Measurements from ENCODE around the gene OSBPL1A. TPM values are rescaled to one million over a fixed set of nuclear protein-coding genes. Genes with fewer than 3 reads are reported as not detected.

Gene OSBPL1A
- total and polyA plus RNA-seq, 2 experiments from 2014 or later, result 24.6 to 31.3 TPM

DNA sequence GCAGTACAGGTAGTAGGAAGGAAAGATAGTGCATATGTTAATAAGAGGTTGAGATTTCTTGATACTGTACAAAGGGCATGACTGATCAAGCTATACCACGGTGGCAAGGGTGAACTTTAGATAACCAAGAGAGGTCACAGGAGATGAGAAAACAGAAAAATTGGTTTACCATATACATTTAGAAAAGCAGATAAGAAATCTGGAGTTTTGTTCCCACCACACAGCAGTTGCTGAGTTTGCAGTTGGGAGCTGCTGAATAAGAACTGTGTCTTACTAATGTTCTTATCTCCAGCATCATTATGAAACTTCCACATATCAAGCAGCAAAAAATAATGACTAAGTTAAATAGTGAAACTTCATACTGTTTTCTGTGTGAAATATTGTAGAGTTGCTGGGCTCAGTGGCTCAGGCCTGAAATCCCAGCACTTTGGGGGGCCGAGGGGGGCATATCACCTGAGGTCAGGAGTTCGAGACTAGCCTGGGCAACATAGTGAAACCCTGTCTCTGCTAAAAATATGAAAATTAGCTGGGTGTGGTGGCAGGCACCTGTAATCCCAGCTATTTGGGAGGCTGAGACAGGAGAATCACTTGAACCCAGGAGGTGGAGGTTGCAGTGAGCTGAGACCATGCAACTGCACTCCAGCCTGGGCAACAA, 16.9 kb upstream of the OSBPL1A start:
- H3K4me1 ChIP-seq (ENCODE audit: insufficient read depth), result no peaks in the 10 kb centered on the region
- H3K79me2 ChIP-seq, result no peaks in the 10 kb centered on the region
- no peaks in the 10 kb centered on the region for H3K27me3 ChIP-seq
- H3K4me2 ChIP-seq, result no peak overlapping the region
- no peak for TF ChIP-seq EZH2 (IDR thresholded peaks at IDR 0.05; ENCODE audit: borderline replicate concordance)
- no peak for TF ChIP-seq EZH2phosphoT487 (IDR thresholded peaks at IDR 0.05; ENCODE audit: low read depth, severe bottlenecking, unreplicated experiment)
- TF ChIP-seq, protein P1, sequence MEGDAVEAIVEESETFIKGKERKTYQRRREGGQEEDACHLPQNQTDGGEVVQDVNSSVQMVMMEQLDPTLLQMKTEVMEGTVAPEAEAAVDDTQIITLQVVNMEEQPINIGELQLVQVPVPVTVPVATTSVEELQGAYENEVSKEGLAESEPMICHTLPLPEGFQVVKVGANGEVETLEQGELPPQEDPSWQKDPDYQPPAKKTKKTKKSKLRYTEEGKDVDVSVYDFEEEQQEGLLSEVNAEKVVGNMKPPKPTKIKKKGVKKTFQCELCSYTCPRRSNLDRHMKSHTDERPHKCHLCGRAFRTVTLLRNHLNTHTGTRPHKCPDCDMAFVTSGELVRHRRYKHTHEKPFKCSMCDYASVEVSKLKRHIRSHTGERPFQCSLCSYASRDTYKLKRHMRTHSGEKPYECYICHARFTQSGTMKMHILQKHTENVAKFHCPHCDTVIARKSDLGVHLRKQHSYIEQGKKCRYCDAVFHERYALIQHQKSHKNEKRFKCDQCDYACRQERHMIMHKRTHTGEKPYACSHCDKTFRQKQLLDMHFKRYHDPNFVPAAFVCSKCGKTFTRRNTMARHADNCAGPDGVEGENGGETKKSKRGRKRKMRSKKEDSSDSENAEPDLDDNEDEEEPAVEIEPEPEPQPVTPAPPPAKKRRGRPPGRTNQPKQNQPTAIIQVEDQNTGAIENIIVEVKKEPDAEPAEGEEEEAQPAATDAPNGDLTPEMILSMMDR (IDR thresholded peaks at IDR 0.05; ENCODE audit: poor library complexity), result no peak
- WGBS (ENCODE audit: low lambda C conversion rate, missing lambda C conversion rate), result 81% methylated on average over 3 of the region's 3 CpGs
- H3K4me3 ChIP-seq, result no peak overlapping the region
- no peaks in the 10 kb centered on the region for H3K36me3 ChIP-seq (replicated peaks; ENCODE audit: insufficient read depth, low read depth)
- no peaks in the 10 kb centered on the region for H3K9me3 ChIP-seq (ENCODE audit: low read depth)
- H3K9me2 ChIP-seq (replicated peaks; ENCODE audit: insufficient read depth), result no peaks in the 10 kb centered on the region
- DNase-seq (ENCODE audit: low spot score), result no peak
- no peaks in the 10 kb centered on the region for H4K20me1 ChIP-seq (ENCODE audit: insufficient read depth, poor library complexity, severe bottlenecking)
- H2AFZ ChIP-seq, result no peak overlapping the region
- H3K27ac ChIP-seq, result no peak overlapping the region

DNA sequence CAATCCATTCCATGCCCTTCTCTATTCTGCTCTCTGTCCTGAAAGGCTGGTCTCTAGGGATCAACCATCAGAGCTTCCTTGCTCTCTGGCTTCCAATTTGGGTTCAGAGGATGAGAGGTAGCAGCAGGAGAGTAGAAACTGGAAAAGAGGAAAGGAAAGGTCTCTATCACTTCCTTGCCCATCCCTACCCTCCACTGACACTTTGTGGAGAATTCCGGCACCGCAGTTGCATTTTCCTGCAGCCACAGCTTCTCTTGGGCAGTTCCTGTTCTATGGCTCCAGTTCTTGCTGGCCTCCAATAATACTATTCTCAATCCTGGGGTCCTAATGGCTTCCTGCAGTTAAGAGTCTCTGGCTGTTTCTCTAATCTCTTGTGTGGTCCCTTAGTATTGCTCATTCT, 15.5 kb upstream of the OSBPL1A start:
- H3K9me3 ChIP-seq (ENCODE audit: low read depth), result no peaks in the 10 kb centered on the region
- H3K4me3 ChIP-seq, result no peak overlapping the region
- no peak overlapping the region for H3K4me2 ChIP-seq
- no peaks in the 10 kb centered on the region for H3K9me2 ChIP-seq (replicated peaks; ENCODE audit: insufficient read depth)
- no peaks in the 10 kb centered on the region for H3K4me1 ChIP-seq (ENCODE audit: insufficient read depth)
- WGBS (ENCODE audit: low lambda C conversion rate, missing lambda C conversion rate), result 80% methylated on average over 2 of the region's 2 CpGs
- no peak overlapping the region for H3K27ac ChIP-seq
- H3K79me2 ChIP-seq, result no peaks in the 10 kb centered on the region
- H3K27me3 ChIP-seq, result no peaks in the 10 kb centered on the region
- TF ChIP-seq EZH2 (IDR thresholded peaks at IDR 0.05; ENCODE audit: borderline replicate concordance) (no peak), EZH2phosphoT487 (IDR thresholded peaks at IDR 0.05; ENCODE audit: low read depth, severe bottlenecking, unreplicated experiment) (no peak)
- TF ChIP-seq, protein P1 (IDR thresholded peaks at IDR 0.05; ENCODE audit: poor library complexity), result peak; percentile 23
- H3K36me3 ChIP-seq (replicated peaks; ENCODE audit: insufficient read depth, low read depth), result no peaks in the 10 kb centered on the region
- no peak overlapping the region for H2AFZ ChIP-seq
- no peaks in the 10 kb centered on the region for H4K20me1 ChIP-seq (ENCODE audit: insufficient read depth, poor library complexity, severe bottlenecking)
- DNase-seq (ENCODE audit: low spot score), result no peak

DNA sequence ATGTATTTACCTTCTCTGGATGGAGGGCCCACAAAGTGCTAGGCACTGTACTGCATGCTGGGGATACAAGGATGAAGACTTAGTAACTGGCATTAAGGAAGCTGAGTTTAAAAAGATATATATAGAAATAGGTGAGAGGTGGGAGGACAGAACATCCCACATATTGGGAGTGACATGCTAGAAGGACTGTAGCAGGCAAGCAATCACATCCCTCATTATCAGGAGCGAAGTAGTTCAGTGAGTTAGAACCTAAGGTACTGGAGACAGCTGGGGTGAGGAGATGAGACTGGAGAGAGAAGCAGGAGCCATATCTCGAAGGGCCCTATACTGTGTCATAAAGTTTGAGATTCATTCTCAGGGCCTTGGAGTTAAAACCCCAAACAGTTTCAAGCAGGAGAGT, 10.9 kb upstream of the OSBPL1A start:
- Histone ChIP-seq H3K9me3 (ENCODE audit: low read depth) (no peaks in the 10 kb centered on the region), H3K27ac (no peak overlapping the region), H3K79me2 (no peaks in the 10 kb centered on the region), H3K27me3 (no peaks in the 10 kb centered on the region), H2AFZ (no peak overlapping the region), H3K4me1 (ENCODE audit: insufficient read depth) (no peaks in the 10 kb centered on the region), H3K9me2 (replicated peaks; ENCODE audit: insufficient read depth) (no peaks in the 10 kb centered on the region), H3K36me3 (replicated peaks; ENCODE audit: insufficient read depth, low read depth) (no peaks in the 10 kb centered on the region), H3K4me3 (no peak overlapping the region), H3K4me2 (no peak overlapping the region), H4K20me1 (ENCODE audit: insufficient read depth, poor library complexity, severe bottlenecking) (no peaks in the 10 kb centered on the region)
- WGBS (ENCODE audit: low lambda C conversion rate, missing lambda C conversion rate), result 94% methylated on average over 2 of the region's 2 CpGs
- TF ChIP-seq EZH2phosphoT487 (IDR thresholded peaks at IDR 0.05; ENCODE audit: low read depth, severe bottlenecking, unreplicated experiment), result no peak
- TF ChIP-seq EZH2 (IDR thresholded peaks at IDR 0.05; ENCODE audit: borderline replicate concordance), result no peak
- TF ChIP-seq, protein P1 (IDR thresholded peaks at IDR 0.05; ENCODE audit: poor library complexity), result no peak
- DNase-seq (ENCODE audit: low spot score), result no peak
